Immature natural killer cell (primary cell): Measurements from ENCODE around the gene EFNA2. TPM values are rescaled to one million over a fixed set of nuclear protein-coding genes. Genes with fewer than 3 reads are reported as not detected.

Source experiments
- DNase-seq, 3 donors: peaks; one replicate each; pipeline ENCODE4 v3.0.0; 2022; ENCODE audit warnings: mixed read lengths in 1 of 3
- H3K27ac Mint-ChIP-seq, 6 donors: one replicate each; pipeline ENCODE4 v1.8.0; 2020; ENCODE audit warnings: mixed read lengths in 6 of 6, mild to moderate bottlenecking in 5 of 6, inconsistent platforms in 4 of 6, moderate library complexity in 3 of 6
- H3K27me3 Mint-ChIP-seq, 3 donors: one replicate each; pipeline ENCODE4 v1.8.0; 2020 to 2021; ENCODE audit warnings: low read depth in 3 of 3, mild to moderate bottlenecking in 3 of 3, mixed read lengths in 3 of 3, moderate library complexity in 3 of 3, inconsistent platforms in 1 of 3
- H3K36me3 Mint-ChIP-seq, 3 donors: one replicate each; pipeline ENCODE4 v1.8.0; 2020; ENCODE audit warnings: mixed read lengths in 3 of 3, inconsistent platforms in 2 of 3, mild to moderate bottlenecking in 2 of 3
- H3K4me1 Mint-ChIP-seq, 2 donors: one replicate each; pipeline ENCODE4 v1.8.0; 2020; ENCODE audit warnings: inconsistent platforms in 2 of 2, mild to moderate bottlenecking in 2 of 2, mixed read lengths in 2 of 2, moderate library complexity in 1 of 2
- H3K4me3 Mint-ChIP-seq, 5 donors: one replicate each; pipeline ENCODE4 v1.8.0; 2020; ENCODE audit warnings: mild to moderate bottlenecking in 5 of 5, mixed read lengths in 5 of 5, inconsistent platforms in 3 of 5, moderate library complexity in 3 of 5
- H3K9me3 Mint-ChIP-seq, 6 donors: one replicate each; pipeline ENCODE4 v1.8.0; 2020; ENCODE audit warnings: mild to moderate bottlenecking in 6 of 6, mixed read lengths in 6 of 6, inconsistent platforms in 4 of 6, moderate library complexity in 3 of 6
- polyA plus RNA-seq, 3 donors: library from polyadenylated mRNA; unstranded; fragments of 300-500 nt; fragmentation: Illumina TruSeq; gene quantifications; one replicate each; pipeline ENCODE4 v1.2.3, GENCODE V29; 2021

EFNA2 gene
- polyA plus RNA-seq, 3 donors from 2014 or later, result not detected

- no peak overlapping the region for H3K27ac Mint-ChIP-seq
- H3K9me3 Mint-ChIP-seq, result no peaks in the 10 kb centered on the region
- H3K4me3 Mint-ChIP-seq, result no peak overlapping the region
- no peak for DNase-seq
- H3K36me3 Mint-ChIP-seq, result no peaks in the 10 kb centered on the region
- peaks cover 0 to 2% of the 10 kb centered on the region in 2 donors for H3K4me1 Mint-ChIP-seq
- peaks cover 0 to 5% (median 4%) of the 10 kb centered on the region in 3 donors for H3K27me3 Mint-ChIP-seq
These were observed 4.6 kb downstream of the EFNA2 start for GRCh38 chr19:1290196-1290702.

- Mint-ChIP-seq H3K36me3 (no peaks in the 10 kb centered on the region), H3K27me3 (peaks cover 0 to 5% (median 4%) of the 10 kb centered on the region in 3 donors)
These were observed 5.3 kb downstream of the EFNA2 start for GRCh38 chr19:1290703-1291651.

GRCh38 chr19:1291761-1292418 is 6.2 kb downstream of the EFNA2 start:
- Mint-ChIP-seq H3K4me3 (no peak overlapping the region), H3K27me3 (peaks cover 0 to 4% (median 2%) of the 10 kb centered on the region in 3 donors), H3K9me3 (no peaks in the 10 kb centered on the region), H3K36me3 (no peaks in the 10 kb centered on the region), H3K27ac (no peak overlapping the region), H3K4me1 (no peaks in the 10 kb centered on the region)
- DNase-seq, result no peak

More at GRCh38 chr19:1290703-1291651, 5.3 kb downstream of the EFNA2 start:
- H3K27ac Mint-ChIP-seq, result no peak overlapping the region
- DNase-seq, result no peak
- no peak overlapping the region for H3K4me3 Mint-ChIP-seq
- no peaks in the 10 kb centered on the region for H3K9me3 Mint-ChIP-seq
- H3K4me1 Mint-ChIP-seq, result peaks cover 0 to 2% of the 10 kb centered on the region in 2 donors

- Mint-ChIP-seq H3K4me3 (no peak overlapping the region), H3K27me3 (peaks cover 0 to 9% (median 2%) of the 10 kb centered on the region in 3 donors), H3K4me1 (peaks cover 0 to 4% of the 10 kb centered on the region in 2 donors), H3K36me3 (no peaks in the 10 kb centered on the region), H3K27ac (no peak overlapping the region), H3K9me3 (no peaks in the 10 kb centered on the region)
- no peak for DNase-seq
These were observed 6.9 kb downstream of the EFNA2 start for GRCh38 chr19:1292419-1293151.

- H3K4me1 Mint-ChIP-seq, result peaks cover 0 to 4% of the 10 kb centered on the region in 2 donors
- H3K27ac Mint-ChIP-seq, result no peak overlapping the region
- DNase-seq, result no peak
- H3K9me3 Mint-ChIP-seq, result no peaks in the 10 kb centered on the region
- H3K27me3 Mint-ChIP-seq, result peaks cover 0 to 9% (median 2%) of the 10 kb centered on the region in 3 donors
- H3K36me3 Mint-ChIP-seq, result no peaks in the 10 kb centered on the region
- H3K4me3 Mint-ChIP-seq, result no peak overlapping the region
These were observed 8.3 kb downstream of the EFNA2 start for GRCh38 chr19:1293782-1294604.

- Mint-ChIP-seq H3K4me1 (peaks cover 0 to 4% of the 10 kb centered on the region in 2 donors), H3K27me3 (peaks cover 0 to 9% (median 0%) of the 10 kb centered on the region in 3 donors), H3K27ac (no peak overlapping the region), H3K4me3 (peak overlapping the region in 1 of 5 donors; percentile 36), H3K9me3 (no peaks in the 10 kb centered on the region), H3K36me3 (no peaks in the 10 kb centered on the region)
- DNase-seq, result no peak
These were observed 9.0 kb downstream of the EFNA2 start for GRCh38 chr19:1294688-1295087.

GRCh38 chr19:1295169-1296012 is 9.7 kb downstream of the EFNA2 start:
- Mint-ChIP-seq H3K4me3 (peak overlapping the region in 1 of 5 donors; percentile 33), H3K9me3 (no peaks in the 10 kb centered on the region), H3K27ac (no peak overlapping the region), H3K36me3 (no peaks in the 10 kb centered on the region), H3K27me3 (peaks cover 0 to 9% (median 0%) of the 10 kb centered on the region in 3 donors), H3K4me1 (peaks cover 0 to 4% of the 10 kb centered on the region in 2 donors)
- peak in 1 of 3 donors; percentile 30 for DNase-seq

GRCh38 chr19:1296078-1296477 is 10.4 kb downstream of the EFNA2 start:
- Mint-ChIP-seq H3K4me1 (peaks cover 0 to 4% of the 10 kb centered on the region in 2 donors), H3K4me3 (no peak overlapping the region), H3K9me3 (no peaks in the 10 kb centered on the region), H3K27ac (no peak overlapping the region), H3K36me3 (no peaks in the 10 kb centered on the region), H3K27me3 (peaks cover 0 to 12% (median 3%) of the 10 kb centered on the region in 3 donors)
- DNase-seq, result no peak

GRCh38 chr19:1296575-1297271 is 11.1 kb downstream of the EFNA2 start:
- Mint-ChIP-seq H3K4me3 (peak overlapping the region in 2 of 5 donors; percentile 7 to 29), H3K27me3 (peaks cover 0 to 12% (median 3%) of the 10 kb centered on the region in 3 donors), H3K36me3 (no peaks in the 10 kb centered on the region), H3K4me1 (peaks cover 0 to 4% of the 10 kb centered on the region in 2 donors), H3K9me3 (no peaks in the 10 kb centered on the region), H3K27ac (no peak overlapping the region)
- DNase-seq, result no peak

- H3K27me3 Mint-ChIP-seq, result peaks cover 0 to 8% (median 3%) of the 10 kb centered on the region in 3 donors
- H3K9me3 Mint-ChIP-seq, result no peaks in the 10 kb centered on the region
- H3K27ac Mint-ChIP-seq, result no peak overlapping the region
- no peaks in the 10 kb centered on the region for H3K36me3 Mint-ChIP-seq
- no peak overlapping the region for H3K4me3 Mint-ChIP-seq
- DNase-seq, result no peak
- peaks cover 0 to 4% of the 10 kb centered on the region in 2 donors for H3K4me1 Mint-ChIP-seq
These were observed 12.6 kb downstream of the EFNA2 start for GRCh38 chr19:1298235-1298634.

GRCh38 chr19:1299801-1300200 is 14.1 kb downstream of the EFNA2 start:
- Mint-ChIP-seq H3K36me3 (no peaks in the 10 kb centered on the region), H3K4me3 (no peak overlapping the region), H3K4me1 (peaks cover 0 to 4% of the 10 kb centered on the region in 2 donors), H3K9me3 (no peaks in the 10 kb centered on the region), H3K27ac (no peak overlapping the region), H3K27me3 (peaks cover 0 to 8% (median 3%) of the 10 kb centered on the region in 3 donors)
- no peak for DNase-seq
